ENCODE data around the gene MCF2L2. TPM values are rescaled to one million over a fixed set of nuclear protein-coding genes. Genes with fewer than 3 reads are reported as not detected.
"Not testable (repeated sequence)": the region's sequence is repeated elsewhere in the genome, so short reads cannot be mapped to it uniquely, and the experiment has no call there.

MCF2L2 gene
- total and polyA plus RNA-seq, 2 of the 13 experiments (the other 11 are each of a cell fraction or from before 2014, with no cell fraction given), result not detected

DNA sequence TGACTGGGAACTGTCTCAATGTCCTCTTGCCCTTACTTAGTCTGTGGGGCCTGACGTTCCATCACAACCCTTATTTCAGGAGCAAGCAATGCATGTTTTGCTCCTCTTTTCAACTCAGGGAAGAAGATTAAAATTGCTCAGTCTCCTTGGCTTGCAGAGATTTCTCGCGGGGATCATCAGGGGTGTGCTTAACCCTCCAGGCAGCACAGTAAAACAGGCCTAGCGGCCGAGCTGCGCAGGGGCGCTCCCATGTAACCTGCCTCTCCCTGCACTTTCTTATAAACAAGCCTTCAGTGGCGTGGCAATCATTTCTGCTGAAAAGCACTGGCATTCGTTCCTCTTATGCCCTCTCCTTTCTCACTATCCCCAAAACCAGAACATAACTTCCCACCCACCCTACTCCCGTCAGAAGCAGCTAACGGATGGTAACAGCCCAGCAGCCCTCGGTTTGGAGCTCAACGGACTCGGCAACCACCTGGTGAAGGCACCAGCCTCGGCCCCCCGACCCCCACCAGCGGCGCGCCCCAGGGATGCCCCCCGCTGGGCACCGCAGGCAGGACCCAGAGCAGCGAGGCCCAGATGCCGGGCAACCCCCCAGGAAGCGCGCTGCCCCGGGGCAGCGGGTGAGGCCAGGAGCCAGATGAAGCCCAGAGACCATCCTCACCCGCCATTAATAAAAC, 1.1 kb downstream of the MCF2L2 start:
- ATAC-seq (no peak), FAIRE-seq (no peak), DNase-seq (ENCODE audit: low spot score) (no peak)
- Histone ChIP-seq H3K27me3 (ENCODE audit: control insufficient read depth in 1 of 2, insufficient read depth in 2 of 2, low read length in 2 of 2) (peaks cover 3 to 59% of the 10 kb centered on the region in 2 experiments), H3K4me2 (ENCODE audit: low read depth, low read length) (no peak overlapping the region), H3K9me3 (ENCODE audit: low read length) (no peaks in the 10 kb centered on the region), H3K4me1 (ENCODE audit: insufficient read depth, low read length) (no peaks in the 10 kb centered on the region), H3K79me2 (ENCODE audit: insufficient read depth, low read length) (no peaks in the 10 kb centered on the region), H3K4me3 (replicated peaks in 1 of 3; ENCODE audit: insufficient read depth in 1 of 3, low read depth in 2 of 3, low read length in 3 of 3) (no peak overlapping the region), H3K27ac (ENCODE audit: extremely low read length, insufficient read depth, low read length) (no peak overlapping the region), H3K9ac (ENCODE audit: insufficient read depth, low read depth, low read length) (no peak overlapping the region), H3K36me3 (replicated peaks in 1 of 2; ENCODE audit: control insufficient read depth in 1 of 2, insufficient read depth in 2 of 2, low read length in 2 of 2) (no peaks in the 10 kb centered on the region), H4K20me1 (ENCODE audit: insufficient read depth, low read length) (no peaks in the 10 kb centered on the region), H2AFZ (ENCODE audit: low read length) (no peak overlapping the region)
- BruUV-seq (replicated peaks), result no TSS peak
- CTCF ChIA-PET (ENCODE audit: low intra/inter-chr PET ratio, low total read pairs), result no interaction called here
- TF ChIP-seq ZSCAN29 (CRISPR knock-in tag; conservative IDR thresholded peaks at IDR 0.05), result no peak
- no peak for TF ChIP-seq PAX8 (CRISPR knock-in tag; IDR thresholded peaks at IDR 0.05; ENCODE audit: borderline replicate concordance)
- no peak for TF ChIP-seq NR2F2 (IDR thresholded peaks at IDR 0.05; ENCODE audit: borderline replicate concordance, low read depth)
- TF ChIP-seq SMC3 (IDR thresholded peaks at IDR 0.05; ENCODE audit: low read length), result no peak
- TF ChIP-seq HHEX (CRISPR knock-in tag; IDR thresholded peaks at IDR 0.05), result no peak
- TF ChIP-seq ZNF441 (CRISPR knock-in tag; IDR thresholded peaks at IDR 0.05; ENCODE audit: borderline replicate concordance), result no peak
- TF ChIP-seq ZNF607 (CRISPR knock-in tag; IDR thresholded peaks at IDR 0.05; ENCODE audit: borderline replicate concordance), result no peak
- no peak for TF ChIP-seq NPAS2 (CRISPR knock-in tag; IDR thresholded peaks at IDR 0.05; ENCODE audit: borderline replicate concordance)
- no peak for TF ChIP-seq ZFP82 (CRISPR knock-in tag; IDR thresholded peaks at IDR 0.05; ENCODE audit: borderline replicate concordance)
- 81% methylated on average over 19 of the region's 28 CpGs for WGBS (ENCODE audit: low lambda C conversion rate)
- in situ Hi-C loops (cut with HindIII; ENCODE audit: extremely low pct_ligation_motif_present, low pct_unique_long_range_greater_than_20kb) (no loop called here), intact Hi-C loops (cut with micrococcal nuclease; ENCODE audit: unreplicated experiment) (no loop called here)
- POLR2A ChIA-PET, result no interaction called here

- FAIRE-seq; BruUV-seq (replicated peaks); H3K9ac ChIP-seq (ENCODE audit: insufficient read depth, low read depth, low read length); intact Hi-C loops (cut with micrococcal nuclease; ENCODE audit: unreplicated experiment); ATAC-seq; H3K4me1 ChIP-seq (ENCODE audit: insufficient read depth, low read length); H3K27ac ChIP-seq (ENCODE audit: extremely low read length, insufficient read depth, low read length); H3K4me2 ChIP-seq (ENCODE audit: low read depth, low read length); POLR2A ChIA-PET; H2AFZ ChIP-seq (ENCODE audit: low read length); in situ Hi-C loops (cut with HindIII; ENCODE audit: extremely low pct_ligation_motif_present, low pct_unique_long_range_greater_than_20kb); DNase-seq (ENCODE audit: low spot score); H3K4me3 ChIP-seq (replicated peaks in 1 of 3; ENCODE audit: insufficient read depth in 1 of 3, low read depth in 2 of 3, low read length in 3 of 3); H3K9me3 ChIP-seq (ENCODE audit: low read length); H3K36me3 ChIP-seq (replicated peaks in 1 of 2; ENCODE audit: control insufficient read depth in 1 of 2, insufficient read depth in 2 of 2, low read length in 2 of 2); H3K27me3 ChIP-seq (ENCODE audit: control insufficient read depth in 1 of 2, insufficient read depth in 2 of 2, low read length in 2 of 2); H3K79me2 ChIP-seq (ENCODE audit: insufficient read depth, low read length); CTCF ChIA-PET (ENCODE audit: low intra/inter-chr PET ratio, low total read pairs); H4K20me1 ChIP-seq (ENCODE audit: insufficient read depth, low read length): not testable (repeated sequence)
- WGBS (ENCODE audit: low lambda C conversion rate), result 67% methylated on average over 2 of the region's 2 CpGs
Observed at GRCh38 chr3:183418807-183419206, 9.6 kb downstream of the MCF2L2 start.

Measured in HepG2 (cell line).